SK-N-SH treated with all-trans-retinoic acid at 6 μM for 48 hours (cell line): ENCODE data around the gene PTEN.

ENCODE experiments used
- ARNTL ChIP-seq: fragments of 450-650 bp; formaldehyde crosslinking; IDR thresholded peaks from 2 replicates; pipeline ENCODE4 v1.5.0; 2020; ENCODE audit warnings: low read depth, mild to moderate bottlenecking, moderate library complexity, borderline replicate concordance
- CREB5 ChIP-seq: fragments of 250-450 bp; sonication (Bioruptor Pico); IDR thresholded peaks from 2 replicates; pipeline ENCODE4 v1.5.1; 2020; ENCODE audit warnings: low read depth, mild to moderate bottlenecking, moderate library complexity
- ISL1 ChIP-seq: fragments of 250-450 bp; sonication (Bioruptor Pico); IDR thresholded peaks from 2 replicates; pipeline ENCODE4 v2.1.2; 2022; ENCODE audit warnings: mild to moderate bottlenecking, moderate library complexity
- PATZ1 ChIP-seq: fragments of 250-450 bp; sonication (Bioruptor Pico); IDR thresholded peaks from 2 replicates; pipeline ENCODE4 v1.8.0; 2020; ENCODE audit warnings: mild to moderate bottlenecking, moderate library complexity, borderline replicate concordance
- RARB ChIP-seq: fragments of 250-450 bp; sonication (Bioruptor Pico); IDR thresholded peaks from 2 replicates; pipeline ENCODE4 v1.8.0; 2021; ENCODE audit warnings: mild to moderate bottlenecking, moderate library complexity
- ZFP3 ChIP-seq: fragments of 250-450 bp; sonication (Bioruptor Pico); IDR thresholded peaks from 2 replicates; pipeline ENCODE4 v1.5.0; 2020; ENCODE audit warnings: mild to moderate bottlenecking, moderate library complexity

GRCh38 chr10:87887548-87888289 lies 24.3 kb downstream of the PTEN start:
- no peak for TF ChIP-seq CREB5 (CRISPR knock-in tag)
- no peak for TF ChIP-seq PATZ1 (CRISPR knock-in tag)
- no peak for TF ChIP-seq ZFP3
- no peak for TF ChIP-seq RARB (CRISPR knock-in tag)
- no peak for TF ChIP-seq ISL1 (CRISPR knock-in tag)
- no peak for TF ChIP-seq ARNTL (CRISPR knock-in tag)
